Muscle layer of duodenum (tissue), 2 donors: ENCODE data around the gene ZNF689.
A peak's percentile ranks its signal among the peaks of the same experiment; 100 is the strongest.
"Not testable (repeated sequence)": the region's sequence is repeated elsewhere in the genome, so short reads cannot be mapped to it uniquely, and the experiment has no call there.

ENCODE experiments used
- H3K27ac ChIP-seq: one replicate; pipeline ENCODE4 v1.7.0; 2013; ENCODE audit warnings: mild to moderate bottlenecking, low read length
- H3K27me3 ChIP-seq: one replicate; pipeline ENCODE4 v1.7.0; 2013; ENCODE audit warnings: low read depth, mild to moderate bottlenecking, control low read depth, low read length
- H3K36me3 ChIP-seq, 2 donors: one replicate each; pipeline ENCODE4 v1.7.0; 2013; ENCODE audit warnings: low read length in 2 of 2, control low read depth in 1 of 2, mild to moderate bottlenecking in 1 of 2; ENCODE audit not compliant: insufficient read depth in 2 of 2, control insufficient read depth in 1 of 2
- H3K4me1 ChIP-seq, 2 donors: one replicate each; pipeline ENCODE4 v1.7.0; 2013; ENCODE audit warnings: low read length in 2 of 2, mild to moderate bottlenecking in 2 of 2, control low read depth in 1 of 2, moderate library complexity in 1 of 2; ENCODE audit not compliant: insufficient read depth in 2 of 2, control insufficient read depth in 1 of 2
- H3K4me3 ChIP-seq, 2 donors: one replicate each; pipeline ENCODE4 v1.7.0; 2013; ENCODE audit warnings: low read length in 2 of 2, low read depth in 1 of 2, mild to moderate bottlenecking in 1 of 2
- H3K9me3 ChIP-seq, 2 donors: one replicate each; pipeline ENCODE4 v1.7.0; 2013; ENCODE audit warnings: low read length in 2 of 2, control low read depth in 1 of 2, mild to moderate bottlenecking in 1 of 2; ENCODE audit not compliant: control insufficient read depth in 1 of 2
- donor health status: healthy.

The ZNF689 gene

DNA sequence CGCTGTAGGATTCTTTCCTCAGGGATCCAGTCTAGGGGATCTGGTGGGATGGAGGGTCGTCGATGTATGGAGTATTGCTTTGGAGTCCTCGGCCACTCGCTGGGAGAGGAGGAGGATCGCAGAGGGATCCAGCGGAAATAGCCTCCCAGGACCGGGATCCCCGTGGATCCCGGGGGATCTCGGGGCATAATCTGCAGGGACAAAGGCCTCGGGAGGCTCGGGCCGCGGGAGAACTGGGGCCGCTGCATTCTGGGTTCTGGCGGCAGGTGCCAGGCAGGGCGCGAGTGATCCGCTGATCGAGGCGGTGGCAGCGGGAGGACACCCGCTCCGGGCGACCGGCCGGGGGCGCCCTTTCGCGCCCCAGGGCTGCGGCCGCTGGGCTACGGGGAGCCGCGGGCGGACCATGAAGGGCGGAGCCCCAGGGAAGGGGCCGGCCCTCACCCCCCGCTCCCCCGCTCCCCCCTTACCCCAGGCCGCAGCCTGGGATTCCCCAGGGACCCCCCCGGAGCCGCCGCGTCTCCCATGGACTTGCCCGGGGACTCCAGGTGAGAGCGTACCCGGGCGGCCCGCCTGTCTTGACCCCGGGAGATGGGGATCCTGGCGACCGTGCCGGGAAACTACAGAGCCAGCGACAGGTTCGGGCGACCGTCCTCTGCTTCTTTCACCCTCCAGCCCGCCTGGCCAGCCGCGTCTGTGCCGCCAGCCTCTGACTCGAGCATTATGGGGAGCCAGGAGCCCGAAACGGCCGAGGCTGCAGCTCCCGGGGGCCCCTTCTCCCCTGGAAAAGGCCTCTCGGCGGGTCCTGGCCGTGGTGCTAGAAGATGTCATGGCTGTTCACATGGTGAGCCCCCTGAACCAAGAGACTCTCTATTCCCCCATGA lies 41.2 kb upstream of the ZNF689 start:
- Histone ChIP-seq H3K4me1 (peaks cover 3 to 22% of the 10 kb centered on the region in 2 donors), H3K27ac (peak overlapping the region; percentile 95), H3K4me3 (peak overlapping the region; percentile 81 to 94), H3K9me3 (no peaks in the 10 kb centered on the region), H3K27me3 (no peaks in the 10 kb centered on the region), H3K36me3 (peaks cover 26 to 37% of the 10 kb centered on the region in 2 donors)

DNA sequence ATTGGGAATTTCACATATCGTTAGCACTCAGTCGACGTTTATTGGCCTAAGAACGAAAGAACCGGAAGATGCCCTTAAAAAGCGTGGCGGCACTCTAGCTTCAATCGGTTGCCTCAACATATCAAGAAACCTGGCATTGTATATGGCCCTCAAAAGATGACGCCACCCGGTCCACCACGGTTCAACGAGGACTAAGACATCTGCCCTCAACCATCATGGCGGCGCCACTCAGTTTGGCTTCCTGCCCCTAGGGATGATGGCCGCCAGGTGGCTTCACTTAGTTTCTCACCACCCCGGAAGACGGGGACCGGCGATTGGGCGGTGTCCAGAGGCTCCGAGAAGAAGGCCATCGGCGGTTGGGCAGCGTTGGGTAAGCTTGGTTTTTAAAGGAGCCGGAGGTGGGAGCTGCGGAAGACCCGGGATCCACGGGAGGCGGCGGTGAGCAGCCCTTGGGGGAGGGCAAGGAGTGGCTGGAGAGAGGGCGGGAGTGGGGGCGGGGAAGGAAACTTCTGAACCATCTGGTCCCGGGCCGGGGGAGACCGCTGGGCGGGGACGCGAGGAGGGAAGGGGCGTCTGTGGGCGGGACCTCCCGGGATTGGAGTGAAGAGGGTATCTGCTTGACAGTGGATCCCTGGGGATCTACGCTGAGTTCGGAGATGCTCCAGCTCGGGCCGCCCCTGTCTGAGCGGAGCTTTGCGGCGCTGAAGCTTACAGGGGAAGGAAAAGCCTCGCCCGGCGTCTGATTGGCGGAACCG lies 40.4 kb upstream of the ZNF689 start, which contains the start of gene PRR14:
Gene PRR14 (plus strand): TSS at position 592 of the 755 bp plus-strand sequence. CDS start 686 bp downstream, outside the sequence.
- Histone ChIP-seq H3K9me3 (no peaks in the 10 kb centered on the region), H3K4me1 (peaks cover 3 to 22% of the 10 kb centered on the region in 2 donors), H3K27me3 (no peaks in the 10 kb centered on the region), H3K36me3 (peaks cover 20 to 28% of the 10 kb centered on the region in 2 donors), H3K4me3 (peak within 1 kb of the TSS; percentile 81 to 94), H3K27ac (peak within 1 kb of the TSS; percentile 95)

DNA sequence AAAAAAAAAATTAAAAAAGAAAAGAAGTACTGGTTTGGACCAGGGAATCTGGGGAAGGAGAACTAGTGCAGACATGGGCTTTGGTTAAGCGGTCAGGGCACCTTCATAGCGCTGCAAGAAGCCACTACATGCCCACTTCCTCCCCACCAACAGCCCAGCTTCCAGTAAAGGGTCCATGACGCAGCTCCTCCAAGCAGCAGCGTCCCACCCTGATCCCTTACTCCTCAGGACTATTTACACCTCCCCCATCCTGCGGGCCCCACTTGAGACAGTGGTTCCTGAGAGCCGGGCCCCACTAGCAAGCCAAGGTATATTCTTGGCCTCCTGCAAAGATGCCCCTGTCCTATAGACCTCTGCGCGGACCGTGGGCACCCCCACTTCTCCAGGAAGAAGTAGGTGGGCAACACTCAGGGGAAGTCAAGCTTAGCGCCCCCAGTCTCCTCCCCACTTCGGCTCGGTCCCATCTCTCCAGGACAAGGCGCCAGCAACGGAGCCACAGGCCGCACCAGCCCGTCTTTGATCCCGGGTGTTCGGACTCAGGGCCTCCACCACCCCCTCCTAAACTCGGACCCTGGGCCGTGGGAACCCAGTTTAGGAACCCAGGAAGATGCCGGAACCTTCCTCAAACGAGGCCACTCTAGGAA lies 39.7 kb upstream of the ZNF689 start:
- H3K36me3 ChIP-seq: peaks cover 15 to 21% of the 10 kb centered on the region in 2 donors
- peak overlapping the region; percentile 95 for H3K27ac ChIP-seq
- H3K27me3 ChIP-seq: no peaks in the 10 kb centered on the region
- no peaks in the 10 kb centered on the region for H3K9me3 ChIP-seq
- H3K4me1 ChIP-seq: peaks cover 3 to 22% of the 10 kb centered on the region in 2 donors
- H3K4me3 ChIP-seq: peak overlapping the region; percentile 76 to 81

DNA sequence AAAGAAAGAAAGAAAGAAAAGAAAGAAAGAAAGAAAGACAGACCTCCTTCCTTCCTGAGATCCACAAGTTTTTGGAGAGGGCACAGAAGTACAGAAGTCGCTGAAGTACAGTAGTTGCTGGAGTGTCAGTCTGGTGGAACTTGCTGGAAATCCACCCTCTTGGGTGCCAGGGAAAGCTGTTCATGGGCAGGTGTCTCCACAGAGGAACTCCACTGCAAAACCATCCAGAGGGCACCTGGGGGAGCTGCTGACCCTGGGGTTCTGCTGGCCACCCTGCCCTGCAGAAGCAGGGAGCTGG lies 37.0 kb upstream of the ZNF689 start:
- Histone ChIP-seq H3K27ac (no peak overlapping the region), H3K4me3 (no peak overlapping the region), H3K4me1 (peaks cover under 1 to 10% of the 10 kb centered on the region in 2 donors), H3K9me3 (no peaks in the 10 kb centered on the region), H3K36me3 (no peaks in the 10 kb centered on the region), H3K27me3 (no peaks in the 10 kb centered on the region)

DNA sequence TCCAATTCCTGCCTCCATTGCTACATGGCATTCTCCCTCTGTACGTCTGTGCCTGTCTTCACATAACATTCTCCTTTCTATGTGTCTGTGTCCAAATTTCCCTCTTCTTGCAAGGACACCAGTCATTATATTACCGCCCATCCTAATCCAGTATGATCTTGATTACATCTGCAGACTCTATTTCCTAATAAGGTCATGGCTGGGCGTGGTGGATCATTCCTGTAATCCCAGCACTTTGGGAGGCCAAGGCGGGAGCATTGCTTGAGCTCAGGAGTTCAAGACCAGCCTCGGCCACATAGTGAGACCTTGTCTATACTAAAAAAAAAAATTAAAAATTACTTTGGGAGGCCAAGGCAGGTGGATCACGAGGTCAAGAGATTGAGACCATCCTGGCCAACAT lies 35.5 kb upstream of the ZNF689 start:
- H3K36me3 ChIP-seq: no peaks in the 10 kb centered on the region
- peaks cover 0 to 5% of the 10 kb centered on the region in 2 donors for H3K4me1 ChIP-seq
- H3K27me3 ChIP-seq: no peaks in the 10 kb centered on the region
- H3K9me3 ChIP-seq: no peaks in the 10 kb centered on the region
- no peak overlapping the region for H3K4me3 ChIP-seq
- H3K27ac ChIP-seq: no peak overlapping the region

DNA sequence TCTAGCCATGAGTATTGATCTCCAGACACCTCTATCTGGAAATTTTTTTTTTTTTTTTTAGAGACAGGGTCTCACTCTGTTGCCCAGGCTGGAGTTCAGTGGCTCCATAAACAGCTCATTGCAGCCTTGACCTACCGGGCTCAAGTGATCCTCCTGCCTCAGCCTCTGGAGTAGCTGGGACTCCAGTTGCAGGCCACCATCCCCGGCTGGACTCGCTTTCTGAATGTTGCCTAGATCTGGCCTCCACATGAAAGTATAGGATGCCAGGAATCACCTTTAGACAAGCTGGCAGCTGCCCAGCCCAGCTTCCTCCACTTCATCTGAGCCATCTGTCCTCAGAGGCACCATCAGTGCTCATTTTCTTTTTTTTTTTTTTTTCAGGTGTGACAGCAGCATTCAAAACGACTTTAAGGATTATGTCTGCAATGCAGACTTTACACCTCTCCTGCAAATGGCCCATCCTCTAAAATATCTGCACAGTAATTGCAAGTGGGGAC lies 34.2 kb upstream of the ZNF689 start:
- Histone ChIP-seq H3K27me3 (no peaks in the 10 kb centered on the region), H3K27ac (no peak overlapping the region), H3K4me1 (no peaks in the 10 kb centered on the region), H3K9me3 (no peaks in the 10 kb centered on the region), H3K36me3 (no peaks in the 10 kb centered on the region), H3K4me3 (no peak overlapping the region)

DNA sequence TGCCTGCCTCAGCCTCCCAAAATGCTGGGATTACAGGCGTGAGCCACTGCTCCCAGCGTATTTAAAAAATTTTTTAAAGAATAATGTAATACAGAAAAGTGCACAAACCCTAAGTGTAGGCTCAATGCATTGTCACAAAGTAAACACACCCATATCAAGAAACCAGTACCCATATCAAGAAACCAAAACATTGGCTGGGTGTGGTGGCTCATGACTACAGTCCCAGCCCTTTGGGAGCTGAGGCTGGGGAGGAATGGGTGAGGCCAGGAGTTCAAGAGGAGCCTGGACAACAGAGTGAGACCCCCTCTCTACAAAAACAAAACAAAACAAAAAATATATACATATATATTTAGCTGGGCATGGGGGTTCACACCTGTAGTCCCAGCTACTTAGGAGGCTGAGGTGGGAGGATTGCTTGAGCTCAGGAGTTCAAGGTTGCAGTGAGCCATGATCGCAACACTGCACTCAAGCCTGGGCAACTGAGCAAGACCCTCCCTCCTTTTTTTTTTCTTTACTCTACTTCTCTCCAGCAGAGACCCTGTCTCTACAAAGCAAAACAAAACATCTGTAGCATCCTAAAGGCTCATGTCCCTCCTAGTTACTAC lies 31.3 kb upstream of the ZNF689 start:
- H3K4me1 ChIP-seq: no peaks in the 10 kb centered on the region
- no peaks in the 10 kb centered on the region for H3K9me3 ChIP-seq
- H3K27me3 ChIP-seq: no peaks in the 10 kb centered on the region

DNA sequence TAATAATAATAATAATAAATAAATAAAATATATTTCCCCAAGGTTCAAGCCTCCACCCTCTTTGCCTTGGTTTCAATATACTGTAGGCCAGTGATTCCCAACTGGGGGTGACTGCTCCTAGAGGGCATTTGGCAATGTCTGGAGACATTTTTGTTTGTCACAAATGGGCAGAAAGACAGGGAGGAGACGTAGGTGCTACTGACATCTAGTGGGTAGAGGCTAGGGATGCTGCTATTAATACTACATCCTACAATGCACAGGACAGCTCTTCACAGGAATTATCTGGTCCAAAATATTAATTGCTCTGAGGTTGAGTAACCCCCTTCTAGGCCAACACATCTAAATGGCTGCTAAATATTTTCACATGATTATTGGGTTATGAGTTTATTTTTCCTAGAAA lies 27.8 kb upstream of the ZNF689 start:
- H3K4me1 ChIP-seq: peaks cover 0 to 10% of the 10 kb centered on the region in 2 donors
- no peak overlapping the region for H3K27ac ChIP-seq
- H3K9me3 ChIP-seq: no peaks in the 10 kb centered on the region
- H3K36me3 ChIP-seq: no peaks in the 10 kb centered on the region
- no peaks in the 10 kb centered on the region for H3K27me3 ChIP-seq
- H3K4me3 ChIP-seq: no peak overlapping the region

More for the DNA sequence above, 31.3 kb upstream of the ZNF689 start:
- Histone ChIP-seq H3K27ac (no peak overlapping the region), H3K4me3 (no peak overlapping the region), H3K36me3 (no peaks in the 10 kb centered on the region)

DNA sequence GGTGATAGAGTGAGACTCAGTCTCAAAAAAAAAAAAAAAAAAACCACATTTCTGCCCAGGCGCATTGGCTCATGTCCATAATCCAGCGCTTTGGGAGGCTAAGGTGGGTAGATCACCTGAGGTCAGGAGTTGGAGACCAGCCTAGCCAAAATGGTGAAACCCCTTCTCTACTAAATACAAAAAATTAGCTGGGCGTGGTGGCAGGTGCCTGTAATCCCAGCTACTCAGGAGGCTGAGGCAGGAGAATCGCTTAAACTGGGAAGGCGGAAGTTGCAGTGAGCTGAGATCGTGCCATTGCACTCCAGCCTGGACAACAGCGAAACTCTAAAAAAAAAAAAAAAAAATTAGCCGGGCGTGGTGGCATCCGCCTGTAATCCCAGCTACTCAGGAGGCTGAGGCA lies 26.9 kb upstream of the ZNF689 start:
- H3K9me3 ChIP-seq, H3K27ac ChIP-seq, H3K36me3 ChIP-seq, H3K27me3 ChIP-seq, H3K4me3 ChIP-seq, H3K4me1 ChIP-seq: not testable (repeated sequence)

DNA sequence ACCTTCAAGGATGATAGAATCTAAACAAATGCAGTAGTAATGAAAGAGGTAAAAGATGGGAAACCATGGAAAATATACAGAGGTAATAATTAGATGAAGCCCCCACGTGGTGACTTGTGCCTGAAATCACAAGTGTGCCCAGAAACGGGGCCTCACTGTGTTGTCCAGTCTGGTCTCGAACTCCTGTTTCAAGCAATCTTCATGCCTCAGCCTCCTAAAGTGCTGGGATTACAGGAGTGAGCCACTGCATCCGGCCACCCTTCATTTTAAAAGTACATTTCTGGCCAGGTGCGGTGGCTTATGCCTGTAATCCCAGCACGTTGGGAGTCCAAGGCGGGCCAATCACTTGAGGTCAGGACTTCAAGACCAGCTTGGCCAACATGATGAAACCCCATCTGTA lies 26.4 kb upstream of the ZNF689 start:
- Histone ChIP-seq H3K36me3 (no peaks in the 10 kb centered on the region), H3K27ac (no peak overlapping the region), H3K4me3 (no peak overlapping the region), H3K27me3 (no peaks in the 10 kb centered on the region), H3K9me3 (no peaks in the 10 kb centered on the region), H3K4me1 (peaks cover 0 to 10% of the 10 kb centered on the region in 2 donors)

DNA sequence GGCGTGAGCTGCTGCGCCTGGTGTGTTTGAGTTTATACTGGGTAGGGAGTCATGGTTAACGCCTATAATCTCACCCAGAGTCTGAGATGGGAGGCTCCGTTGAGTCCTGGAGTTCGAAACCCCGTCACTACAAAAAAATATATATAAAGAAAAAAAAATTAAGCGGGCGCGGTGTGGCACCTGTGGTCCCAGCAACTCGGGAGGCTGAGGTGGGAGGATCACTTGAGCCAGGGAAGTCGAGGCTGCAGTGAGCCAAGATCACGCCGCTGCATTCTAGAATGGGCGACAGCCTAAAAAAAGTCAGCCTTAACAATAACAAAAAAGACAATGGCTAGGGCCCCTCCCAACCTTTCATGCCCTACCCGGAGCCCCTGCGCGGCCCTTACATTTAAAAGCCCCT lies 23.3 kb upstream of the ZNF689 start:
- Histone ChIP-seq H3K27me3 (no peaks in the 10 kb centered on the region), H3K27ac (peak overlapping the region; percentile 84), H3K9me3 (no peaks in the 10 kb centered on the region), H3K4me1 (peaks cover 0 to 10% of the 10 kb centered on the region in 2 donors), H3K4me3 (peak overlapping the region; percentile 67 to 78), H3K36me3 (no peaks in the 10 kb centered on the region)
